GM13976 (cell line): ENCODE results near the gene TMEM200C.

ENCODE experiments used
- DNase-seq: peaks from one replicate; pipeline ENCODE4 v3.0.0; 2012; ENCODE audit warnings: low spot score
- CTCF ChIP-seq: IDR thresholded peaks from 2 replicates; pipeline ENCODE4 v1.5.1; 2012; ENCODE audit warnings: borderline replicate concordance, mild to moderate bottlenecking; ENCODE audit not compliant: insufficient read depth; ENCODE audit errors: extremely low read depth, missing control alignments, control extremely low read depth
- in situ Hi-C: fragments of 300-500 bp; cut with MboI; formaldehyde crosslinking; loops from one replicate; pipeline ENCODE4 v1.12.0; 2022; ENCODE audit warnings: low sequenced_read_pairs, mixed read lengths, inconsistent platforms; ENCODE audit not compliant: unreplicated experiment

Gene TMEM200C

DNA sequence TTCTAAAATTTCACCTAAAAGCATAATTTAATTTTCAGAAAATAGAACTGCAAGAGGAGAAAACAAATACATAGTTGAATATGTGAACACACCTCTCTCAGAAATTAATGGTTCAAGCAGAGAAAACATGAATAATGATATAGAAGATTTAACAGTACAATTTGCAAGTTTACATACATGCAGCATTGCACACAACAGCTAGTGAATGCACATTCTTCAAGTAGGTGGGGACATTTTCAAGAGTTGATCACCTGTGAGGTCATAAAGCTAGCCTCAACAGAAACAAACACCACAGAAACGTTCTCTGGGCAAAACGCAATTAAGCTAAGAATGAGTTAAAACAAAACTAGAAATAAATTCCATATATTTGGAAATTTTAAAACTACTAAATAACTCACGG is 38.1 kb downstream of the TMEM200C start:
- in situ Hi-C loops, result loop anchor here (25.0 kb wide), 1 partner anchor 1030 kb away; no protein-coding TSS in a partner anchor
- DNase-seq, result no peak

GRCh38 chr18:5853253-5853652 is 42.1 kb downstream of the TMEM200C start:
- in situ Hi-C loops, result loop anchor here (25.0 kb wide), 1 partner anchor 1034 kb away; no protein-coding TSS in a partner anchor
- no peak for TF ChIP-seq CTCF
- DNase-seq, result no peak

More for the DNA sequence above, 38.1 kb downstream of the TMEM200C start:
- no peak for TF ChIP-seq CTCF

- DNase-seq, result no peak
- in situ Hi-C loops, result loop anchor here (25.0 kb wide), 1 partner anchor 1035 kb away; no protein-coding TSS in a partner anchor
- no peak for TF ChIP-seq CTCF
Observed at GRCh38 chr18:5851998-5852397, 43.3 kb downstream of the TMEM200C start.

GRCh38 chr18:5842653-5843052 is 52.7 kb downstream of the TMEM200C start:
- in situ Hi-C loops, result no loop called here
- TF ChIP-seq CTCF, result no peak
- no peak for DNase-seq

GRCh38 chr18:5841518-5841917 is 53.8 kb downstream of the TMEM200C start:
- in situ Hi-C loops, result no loop called here
- DNase-seq, result no peak
- no peak for TF ChIP-seq CTCF

DNA sequence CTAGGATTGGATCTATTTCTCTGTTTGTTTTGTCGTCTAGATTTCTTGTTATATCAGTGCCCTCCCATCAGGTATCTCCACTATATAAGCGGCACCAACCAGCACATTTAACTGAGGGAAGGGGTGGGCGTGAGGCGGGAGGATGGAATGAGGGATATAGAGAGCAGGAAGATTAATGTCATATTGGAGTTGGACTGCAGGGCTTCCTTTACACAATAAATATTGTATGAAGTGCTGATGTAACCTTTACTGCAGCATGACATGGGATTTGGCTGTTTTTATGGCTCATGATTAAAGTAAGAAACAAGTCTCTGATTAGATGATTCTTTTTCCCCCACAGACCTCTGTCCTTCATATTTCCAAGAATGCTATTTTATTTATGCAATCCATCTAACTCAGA is 54.8 kb downstream of the TMEM200C start:
- TF ChIP-seq CTCF, result no peak
- in situ Hi-C loops, result no loop called here
- no peak for DNase-seq

- no peak for DNase-seq
- in situ Hi-C loops, result no loop called here
- TF ChIP-seq CTCF, result no peak
Observed at GRCh38 chr18:5840025-5840424, 55.3 kb downstream of the TMEM200C start.
